K562 (cell line): ENCODE measurements around the gene MGST3. TPM values are rescaled to one million over a fixed set of nuclear protein-coding genes. Genes with fewer than 3 reads are reported as not detected.

Source experiments
- MTA3 ChIP-seq: fragments of 450-650 bp; formaldehyde crosslinking; IDR thresholded peaks from 2 replicates; pipeline ENCODE4 v1.6.1; 2017; ENCODE audit warnings: mild to moderate bottlenecking, borderline replicate concordance
- POLR2B ChIP-seq: fragments of 450-650 bp; IDR thresholded peaks from 2 replicates; pipeline ENCODE4 v1.6.1; 2018; ENCODE audit warnings: low read depth; ENCODE audit not compliant: partially characterized antibody
- ZNF12 ChIP-seq: sonication (generic); formaldehyde crosslinking; IDR thresholded peaks from 2 replicates; pipeline ENCODE4 v1.4.0; 2020; ENCODE audit warnings: mild to moderate bottlenecking, missing genetic modification reagents
- polyA plus RNA-seq, 8 experiments: library from polyadenylated mRNA; depleted of rRNA in 4 of 8; stranded (reverse) in 5 of 8; unstranded in 3 of 8; fragments of >200 nt; fragmentation: Nextera tagmentation in 2 of 8; fragmentation: Illumina TruSeq in 1 of 8; extraction: Ambion mirVana in 2 of 8; extraction: Trizol in 1 of 8; gene quantifications; 2 replicates each; pipeline versions ENCODE4 v1.2.1 to v1.2.3, GENCODE V29; 2011 to 2014; ENCODE audit warnings: inconsistent platforms in 1 of 8, missing spikeins in 1 of 8
- total RNA-seq, 7 experiments: library from RNA; depleted of rRNA in 6 of 7; stranded (reverse); fragments of >200 nt in 6 of 7; fragmentation: Illumina TruSeq in 2 of 7; extraction: Trizol in 2 of 7; gene quantifications; 2 replicates each; pipeline versions ENCODE4 v1.2.1 to v1.2.3, GENCODE V29; 2011 to 2021; ENCODE audit warnings: low replicate concordance in 1 of 7
- TF ChIP-seq, protein P1 (sequence below): sonication (generic); formaldehyde crosslinking; IDR thresholded peaks from 2 replicates; pipeline ENCODE4 v1.8.0; 2022; ENCODE audit warnings: missing genetic modification reagents, mild to moderate bottlenecking, moderate library complexity, borderline replicate concordance
- TF ChIP-seq, protein P2 (sequence below), 2 experiments: fragments of 450-650 bp in 1 of 2; sonication (generic) in 1 of 2; formaldehyde crosslinking in 1 of 2; IDR thresholded peaks; 2 replicates each; pipeline versions ENCODE4 v1.7.1 to v1.9.0; 2016 to 2022; ENCODE audit warnings: inconsistent platforms in 1 of 2, mild to moderate bottlenecking in 1 of 2, missing genetic modification reagents in 1 of 2
- TF ChIP-seq, protein P3 (sequence below): fragments of 250-450 bp; sonication (Bioruptor Pico); IDR thresholded peaks from 2 replicates; pipeline ENCODE4 v1.5.0; 2020; ENCODE audit warnings: mild to moderate bottlenecking
- TF ChIP-seq, protein P4 (sequence below): fragments of 250-450 bp; sonication (Bioruptor Pico); IDR thresholded peaks from 2 replicates; pipeline ENCODE4 v1.5.1; 2021; ENCODE audit warnings: mild to moderate bottlenecking

The MGST3 gene
- total and polyA plus RNA-seq, 9 of the 15 experiments (the other 6 are each of a cell fraction or from before 2014, with no cell fraction given), result 70.7 to 287 (median 105) TPM

DNA sequence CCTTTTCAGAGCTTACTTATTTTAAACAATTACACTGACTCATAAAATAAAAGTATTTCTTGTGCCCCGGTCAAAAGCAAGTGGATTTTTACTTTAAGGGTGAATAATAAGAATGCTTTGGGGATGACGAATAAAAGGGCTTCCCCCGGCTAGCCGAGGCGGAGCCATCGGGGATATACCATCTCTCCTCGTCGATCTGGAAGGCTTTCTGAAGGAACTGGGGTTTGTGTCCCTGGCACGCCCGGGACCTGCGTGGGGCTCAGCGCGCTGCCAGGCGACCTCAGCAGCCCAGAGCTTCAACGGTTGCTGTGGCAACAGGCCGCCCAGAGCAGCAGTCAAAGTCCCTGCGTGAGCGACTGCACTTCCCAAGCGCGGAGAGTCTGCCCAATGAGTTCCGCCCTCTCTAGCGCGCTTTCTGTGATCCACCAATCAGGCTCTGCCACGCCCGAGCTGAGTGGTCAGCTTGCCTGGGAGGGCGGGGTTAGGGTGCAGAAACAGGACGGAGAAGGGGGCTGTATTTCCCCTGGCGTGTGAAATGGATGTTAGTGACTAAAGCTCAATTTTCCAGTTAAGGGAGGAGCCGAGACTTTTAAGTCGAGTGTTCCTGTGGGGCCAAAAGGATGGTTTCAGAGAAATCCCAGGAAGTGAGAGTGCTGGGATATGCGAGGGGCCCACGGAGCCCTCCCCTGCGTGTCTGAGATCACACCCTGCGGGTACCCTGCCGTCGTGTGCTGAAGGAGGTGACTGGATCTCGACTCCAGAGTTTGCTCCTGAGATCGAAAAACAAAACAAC, 33.0 kb upstream of the MGST3 start (continued):
- 0 out of 2 replicates have a peak, but pooled peaks have one; percentile 39 for TF ChIP-seq ZNF12
- TF ChIP-seq, protein P1, sequence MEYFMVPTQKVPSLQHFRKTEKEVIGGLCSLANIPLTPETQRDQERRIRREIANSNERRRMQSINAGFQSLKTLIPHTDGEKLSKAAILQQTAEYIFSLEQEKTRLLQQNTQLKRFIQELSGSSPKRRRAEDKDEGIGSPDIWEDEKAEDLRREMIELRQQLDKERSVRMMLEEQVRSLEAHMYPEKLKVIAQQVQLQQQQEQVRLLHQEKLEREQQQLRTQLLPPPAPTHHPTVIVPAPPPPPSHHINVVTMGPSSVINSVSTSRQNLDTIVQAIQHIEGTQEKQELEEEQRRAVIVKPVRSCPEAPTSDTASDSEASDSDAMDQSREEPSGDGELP, result peak; percentile 81
- TF ChIP-seq, protein P2, sequence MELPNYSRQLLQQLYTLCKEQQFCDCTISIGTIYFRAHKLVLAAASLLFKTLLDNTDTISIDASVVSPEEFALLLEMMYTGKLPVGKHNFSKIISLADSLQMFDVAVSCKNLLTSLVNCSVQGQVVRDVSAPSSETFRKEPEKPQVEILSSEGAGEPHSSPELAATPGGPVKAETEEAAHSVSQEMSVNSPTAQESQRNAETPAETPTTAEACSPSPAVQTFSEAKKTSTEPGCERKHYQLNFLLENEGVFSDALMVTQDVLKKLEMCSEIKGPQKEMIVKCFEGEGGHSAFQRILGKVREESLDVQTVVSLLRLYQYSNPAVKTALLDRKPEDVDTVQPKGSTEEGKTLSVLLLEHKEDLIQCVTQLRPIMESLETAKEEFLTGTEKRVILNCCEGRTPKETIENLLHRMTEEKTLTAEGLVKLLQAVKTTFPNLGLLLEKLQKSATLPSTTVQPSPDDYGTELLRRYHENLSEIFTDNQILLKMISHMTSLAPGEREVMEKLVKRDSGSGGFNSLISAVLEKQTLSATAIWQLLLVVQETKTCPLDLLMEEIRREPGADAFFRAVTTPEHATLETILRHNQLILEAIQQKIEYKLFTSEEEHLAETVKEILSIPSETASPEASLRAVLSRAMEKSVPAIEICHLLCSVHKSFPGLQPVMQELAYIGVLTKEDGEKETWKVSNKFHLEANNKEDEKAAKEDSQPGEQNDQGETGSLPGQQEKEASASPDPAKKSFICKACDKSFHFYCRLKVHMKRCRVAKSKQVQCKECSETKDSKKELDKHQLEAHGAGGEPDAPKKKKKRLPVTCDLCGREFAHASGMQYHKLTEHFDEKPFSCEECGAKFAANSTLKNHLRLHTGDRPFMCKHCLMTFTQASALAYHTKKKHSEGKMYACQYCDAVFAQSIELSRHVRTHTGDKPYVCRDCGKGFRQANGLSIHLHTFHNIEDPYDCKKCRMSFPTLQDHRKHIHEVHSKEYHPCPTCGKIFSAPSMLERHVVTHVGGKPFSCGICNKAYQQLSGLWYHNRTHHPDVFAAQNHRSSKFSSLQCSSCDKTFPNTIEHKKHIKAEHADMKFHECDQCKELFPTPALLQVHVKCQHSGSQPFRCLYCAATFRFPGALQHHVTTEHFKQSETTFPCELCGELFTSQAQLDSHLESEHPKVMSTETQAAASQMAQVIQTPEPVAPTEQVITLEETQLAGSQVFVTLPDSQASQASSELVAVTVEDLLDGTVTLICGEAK (IDR thresholded peaks at IDR 0.05), result peak; percentile 36
- TF ChIP-seq, protein P2 (CRISPR knock-in tag; IDR thresholded peaks at IDR 0.05), result no peak
- 0 out of 2 replicates have a peak, but pooled peaks have one; percentile 46 for TF ChIP-seq MTA3
- TF ChIP-seq, protein P3, sequence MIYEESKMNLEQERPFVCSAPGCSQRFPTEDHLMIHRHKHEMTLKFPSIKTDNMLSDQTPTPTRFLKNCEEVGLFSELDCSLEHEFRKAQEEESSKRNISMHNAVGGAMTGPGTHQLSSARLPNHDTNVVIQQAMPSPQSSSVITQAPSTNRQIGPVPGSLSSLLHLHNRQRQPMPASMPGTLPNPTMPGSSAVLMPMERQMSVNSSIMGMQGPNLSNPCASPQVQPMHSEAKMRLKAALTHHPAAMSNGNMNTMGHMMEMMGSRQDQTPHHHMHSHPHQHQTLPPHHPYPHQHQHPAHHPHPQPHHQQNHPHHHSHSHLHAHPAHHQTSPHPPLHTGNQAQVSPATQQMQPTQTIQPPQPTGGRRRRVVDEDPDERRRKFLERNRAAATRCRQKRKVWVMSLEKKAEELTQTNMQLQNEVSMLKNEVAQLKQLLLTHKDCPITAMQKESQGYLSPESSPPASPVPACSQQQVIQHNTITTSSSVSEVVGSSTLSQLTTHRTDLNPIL, result no peak
- TF ChIP-seq, protein P4, sequence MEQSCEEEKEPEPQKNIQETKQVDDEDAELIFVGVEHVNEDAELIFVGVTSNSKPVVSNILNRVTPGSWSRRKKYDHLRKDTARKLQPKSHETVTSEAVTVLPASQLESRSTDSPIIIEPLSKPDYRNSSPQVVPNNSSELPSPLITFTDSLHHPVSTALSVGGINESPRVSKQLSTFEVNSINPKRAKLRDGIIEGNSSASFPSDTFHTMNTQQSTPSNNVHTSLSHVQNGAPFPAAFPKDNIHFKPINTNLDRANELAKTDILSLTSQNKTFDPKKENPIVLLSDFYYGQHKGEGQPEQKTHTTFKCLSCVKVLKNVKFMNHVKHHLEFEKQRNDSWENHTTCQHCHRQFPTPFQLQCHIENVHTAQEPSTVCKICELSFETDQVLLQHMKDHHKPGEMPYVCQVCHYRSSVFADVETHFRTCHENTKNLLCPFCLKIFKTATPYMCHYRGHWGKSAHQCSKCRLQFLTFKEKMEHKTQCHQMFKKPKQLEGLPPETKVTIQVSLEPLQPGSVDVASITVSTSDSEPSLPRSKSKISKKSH (CRISPR knock-in tag), result no peak
- TF ChIP-seq POLR2B, result peak; percentile 59
